Measurements from ENCODE around the gene SNRNP40. TPM values are rescaled to one million over a fixed set of nuclear protein-coding genes. Genes with fewer than 3 reads are reported as not detected.

SNRNP40 gene
- total and polyA plus RNA-seq, 2 of the 13 experiments (the other 11 are each of a cell fraction or from before 2014, with no cell fraction given), result 51.0 to 147 TPM

DNA sequence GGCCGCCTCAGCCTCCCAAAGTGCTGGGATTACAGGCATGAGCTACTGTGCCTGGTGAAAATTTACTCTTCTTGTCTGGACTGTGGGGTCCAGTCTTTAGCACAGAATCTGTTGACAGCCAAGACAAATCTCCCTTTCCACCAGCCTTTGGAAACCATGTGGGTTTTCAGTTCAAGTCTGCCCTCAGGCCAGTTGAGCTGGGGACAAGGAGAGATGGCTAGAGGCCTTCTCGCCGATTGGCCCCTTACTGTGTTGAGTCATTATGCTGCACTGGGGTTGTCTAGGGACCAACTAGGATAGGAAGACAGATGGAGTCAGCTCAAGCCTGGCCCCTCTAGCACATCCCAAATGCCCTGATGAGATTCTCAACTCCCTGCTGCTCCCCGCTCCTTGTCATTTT is 48.3 kb downstream of the SNRNP40 start:
- Histone ChIP-seq H3K4me3 (replicated peaks in 1 of 3; ENCODE audit: insufficient read depth in 1 of 3, low read depth in 2 of 3, low read length in 3 of 3) (no peak overlapping the region), H3K27ac (ENCODE audit: extremely low read length, insufficient read depth, low read length) (no peak overlapping the region), H3K9me3 (ENCODE audit: low read length) (no peaks in the 10 kb centered on the region), H3K4me2 (ENCODE audit: low read depth, low read length) (no peak overlapping the region), H3K4me1 (ENCODE audit: insufficient read depth, low read length) (no peaks in the 10 kb centered on the region), H3K27me3 (ENCODE audit: control insufficient read depth in 1 of 2, insufficient read depth in 2 of 2, low read length in 2 of 2) (0 out of 5 replicates have a peak, but pooled peaks cover 0 to 10% of the 10 kb centered on the region in 2 experiments), H3K9ac (ENCODE audit: insufficient read depth, low read depth, low read length) (no peak overlapping the region), H2AFZ (ENCODE audit: low read length) (no peak overlapping the region), H3K36me3 (replicated peaks in 1 of 2; ENCODE audit: control insufficient read depth in 1 of 2, insufficient read depth in 2 of 2, low read length in 2 of 2) (no peaks in the 10 kb centered on the region), H3K79me2 (ENCODE audit: insufficient read depth, low read length) (no peaks in the 10 kb centered on the region), H4K20me1 (ENCODE audit: insufficient read depth, low read length) (no peaks in the 10 kb centered on the region)
- FAIRE-seq, result no peak
- ChIA-PET CTCF (ENCODE audit: low intra/inter-chr PET ratio, low total read pairs) (no interaction called here), POLR2A (interaction anchor here (0.5 kb wide), 1 partner anchor 116 kb away, joined by 3 read pairs; no protein-coding TSS in a partner anchor)
- TF ChIP-seq CC2D1A (CRISPR knock-in tag; IDR thresholded peaks at IDR 0.05), result no peak
- no peak for TF ChIP-seq ZNF776 (CRISPR knock-in tag; IDR thresholded peaks at IDR 0.05)
- no peak for TF ChIP-seq RBM39 (IDR thresholded peaks at IDR 0.05; ENCODE audit: low read depth, low read length, poor library complexity, severe bottlenecking)
- TF ChIP-seq ZNF432 (CRISPR knock-in tag; IDR thresholded peaks at IDR 0.05; ENCODE audit: borderline replicate concordance), result no peak
- TF ChIP-seq KLF12 (CRISPR knock-in tag; IDR thresholded peaks at IDR 0.05; ENCODE audit: borderline replicate concordance), result no peak
- TF ChIP-seq, protein P1, sequence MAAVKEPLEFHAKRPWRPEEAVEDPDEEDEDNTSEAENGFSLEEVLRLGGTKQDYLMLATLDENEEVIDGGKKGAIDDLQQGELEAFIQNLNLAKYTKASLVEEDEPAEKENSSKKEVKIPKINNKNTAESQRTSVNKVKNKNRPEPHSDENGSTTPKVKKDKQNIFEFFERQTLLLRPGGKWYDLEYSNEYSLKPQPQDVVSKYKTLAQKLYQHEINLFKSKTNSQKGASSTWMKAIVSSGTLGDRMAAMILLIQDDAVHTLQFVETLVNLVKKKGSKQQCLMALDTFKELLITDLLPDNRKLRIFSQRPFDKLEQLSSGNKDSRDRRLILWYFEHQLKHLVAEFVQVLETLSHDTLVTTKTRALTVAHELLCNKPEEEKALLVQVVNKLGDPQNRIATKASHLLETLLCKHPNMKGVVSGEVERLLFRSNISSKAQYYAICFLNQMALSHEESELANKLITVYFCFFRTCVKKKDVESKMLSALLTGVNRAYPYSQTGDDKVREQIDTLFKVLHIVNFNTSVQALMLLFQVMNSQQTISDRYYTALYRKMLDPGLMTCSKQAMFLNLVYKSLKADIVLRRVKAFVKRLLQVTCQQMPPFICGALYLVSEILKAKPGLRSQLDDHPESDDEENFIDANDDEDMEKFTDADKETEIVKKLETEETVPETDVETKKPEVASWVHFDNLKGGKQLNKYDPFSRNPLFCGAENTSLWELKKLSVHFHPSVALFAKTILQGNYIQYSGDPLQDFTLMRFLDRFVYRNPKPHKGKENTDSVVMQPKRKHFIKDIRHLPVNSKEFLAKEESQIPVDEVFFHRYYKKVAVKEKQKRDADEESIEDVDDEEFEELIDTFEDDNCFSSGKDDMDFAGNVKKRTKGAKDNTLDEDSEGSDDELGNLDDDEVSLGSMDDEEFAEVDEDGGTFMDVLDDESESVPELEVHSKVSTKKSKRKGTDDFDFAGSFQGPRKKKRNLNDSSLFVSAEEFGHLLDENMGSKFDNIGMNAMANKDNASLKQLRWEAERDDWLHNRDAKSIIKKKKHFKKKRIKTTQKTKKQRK (IDR thresholded peaks at IDR 0.05; ENCODE audit: low read length), result no peak
- no peak for ATAC-seq
- in situ Hi-C loops (cut with HindIII; ENCODE audit: extremely low pct_ligation_motif_present, low pct_unique_long_range_greater_than_20kb), result no loop called here
- 92% methylated on average over 2 of the region's 4 CpGs for whole genome bisulfite sequencing (ENCODE audit: low lambda C conversion rate)
- intact Hi-C loops (cut with micrococcal nuclease; ENCODE audit: unreplicated experiment), result no loop called here
- BruUV-seq (replicated peaks), result no TSS peak
- DNase-seq (ENCODE audit: low spot score), result no peak

Measured in HepG2 (cell line).